Measurements from ENCODE around the gene SYNE2.

SYNE2 gene

GRCh38 chr14:64069634-64070359 is 217.0 kb downstream of the SYNE2 start:
- in situ Hi-C loops (cut with MboI; ENCODE audit: low sequenced_read_pairs) = no loop called here

GRCh38 chr14:64074961-64075612 is 222.3 kb downstream of the SYNE2 start:
- in situ Hi-C loops (cut with MboI; ENCODE audit: low sequenced_read_pairs) = no loop called here

- in situ Hi-C loops (cut with MboI; ENCODE audit: low sequenced_read_pairs) = no loop called here
Measured at GRCh38 chr14:64075613-64076005, 222.8 kb downstream of the SYNE2 start.

- in situ Hi-C loops (cut with MboI; ENCODE audit: low sequenced_read_pairs) = no loop called here
Measured at GRCh38 chr14:64080452-64080851, 227.6 kb downstream of the SYNE2 start.

- in situ Hi-C loops (cut with MboI; ENCODE audit: low sequenced_read_pairs) = no loop called here
Measured at GRCh38 chr14:64081174-64081746, 228.5 kb downstream of the SYNE2 start.

GRCh38 chr14:64082837-64083236 is 230.0 kb downstream of the SYNE2 start:
- in situ Hi-C loops (cut with MboI; ENCODE audit: low sequenced_read_pairs) = no loop called here

GRCh38 chr14:64088647-64088964 is 235.8 kb downstream of the SYNE2 start:
- in situ Hi-C loops (cut with MboI; ENCODE audit: low sequenced_read_pairs) = no loop called here

GRCh38 chr14:64089920-64090319 is 237.1 kb downstream of the SYNE2 start:
- in situ Hi-C loops (cut with MboI; ENCODE audit: low sequenced_read_pairs) = no loop called here

GRCh38 chr14:64091217-64091616 is 238.4 kb downstream of the SYNE2 start:
- in situ Hi-C loops (cut with MboI; ENCODE audit: low sequenced_read_pairs) = no loop called here

- in situ Hi-C loops (cut with MboI; ENCODE audit: low sequenced_read_pairs) = no loop called here
Measured at GRCh38 chr14:64092338-64092737, 239.5 kb downstream of the SYNE2 start.

GRCh38 chr14:64092940-64093339 is 240.1 kb downstream of the SYNE2 start:
- in situ Hi-C loops (cut with MboI; ENCODE audit: low sequenced_read_pairs) = no loop called here

- in situ Hi-C loops (cut with MboI; ENCODE audit: low sequenced_read_pairs) = no loop called here
Measured at GRCh38 chr14:64095620-64096019, 242.8 kb downstream of the SYNE2 start.

- in situ Hi-C loops (cut with MboI; ENCODE audit: low sequenced_read_pairs) = no loop called here
Measured at GRCh38 chr14:64098120-64098519, 245.3 kb downstream of the SYNE2 start.

- in situ Hi-C loops (cut with MboI; ENCODE audit: low sequenced_read_pairs) = no loop called here
Measured at GRCh38 chr14:64107438-64107837, 254.6 kb downstream of the SYNE2 start.

GRCh38 chr14:64109819-64110554 is 257.2 kb downstream of the SYNE2 start:
- in situ Hi-C loops (cut with MboI; ENCODE audit: low sequenced_read_pairs) = no loop called here

- in situ Hi-C loops (cut with MboI; ENCODE audit: low sequenced_read_pairs) = no loop called here
Measured at GRCh38 chr14:64110802-64111201, 258.0 kb downstream of the SYNE2 start.

- in situ Hi-C loops (cut with MboI; ENCODE audit: low sequenced_read_pairs) = no loop called here
Measured at GRCh38 chr14:64112867-64113678, 260.3 kb downstream of the SYNE2 start.

- in situ Hi-C loops (cut with MboI; ENCODE audit: low sequenced_read_pairs) = no loop called here
Measured at GRCh38 chr14:64114166-64114565, 261.4 kb downstream of the SYNE2 start.

- in situ Hi-C loops (cut with MboI; ENCODE audit: low sequenced_read_pairs) = no loop called here
Measured at GRCh38 chr14:64114796-64115195, 262.0 kb downstream of the SYNE2 start.

GRCh38 chr14:64115401-64115800 is 262.6 kb downstream of the SYNE2 start:
- in situ Hi-C loops (cut with MboI; ENCODE audit: low sequenced_read_pairs) = no loop called here
